HEK293 (cell line): ENCODE results near the gene RHBDF1.

ENCODE experiments used
- CTCF ChIA-PET: fragments of 350-600 bp; formaldehyde crosslinking; extraction: SDS; loops from one replicate; lab custom pipeline; 2021; ENCODE audit warnings: antibody characterized with exemption; lab: Yijun Ruan, JAX
- POLR2A ChIA-PET: fragments of 300-600 bp; formaldehyde crosslinking; extraction: SDS; loops from one replicate; lab custom pipeline; 2020; ENCODE audit warnings: antibody characterized with exemption, inconsistent platforms; lab: Yijun Ruan, JAX
- H3K27ac ChIP-seq: fragments of 200-500 bp; sonication (Bioruptor generic); 2 replicates; pipeline ENCODE4 v1.5.1; 2014; ENCODE audit warnings: low read depth, low read length, control low read depth, inconsistent platforms; ENCODE audit errors: extremely low read depth
- H3K36me3 ChIP-seq, 2 experiments: fragments of 200-500 bp in 1 of 2; sonication (Bioruptor generic) in 1 of 2; 1 replicate in 1 of 2; 2 replicates in 1 of 2; pipeline ENCODE4 v1.5.1; 2014 to 2017; ENCODE audit warnings: inconsistent platforms in 2 of 2, low read length in 2 of 2; ENCODE audit not compliant: control insufficient read depth in 2 of 2, insufficient read depth in 1 of 2
- H3K4me1 ChIP-seq: fragments of 200-500 bp; sonication (Bioruptor generic); 2 replicates; pipeline ENCODE4 v1.5.1; 2014; ENCODE audit warnings: mild to moderate bottlenecking, low read length, inconsistent platforms; ENCODE audit not compliant: control insufficient read depth, insufficient read depth
- H3K4me3 ChIP-seq: 2 replicates; pipeline ENCODE4 v1.5.1; 2011; ENCODE audit warnings: low read depth, mild to moderate bottlenecking, control low read depth, low read length, moderate library complexity
- H3K9me3 ChIP-seq: fragments of 200-500 bp; sonication (Bioruptor generic); 2 replicates; pipeline ENCODE4 v1.5.1; 2014; ENCODE audit warnings: low read depth, low read length, inconsistent platforms; ENCODE audit not compliant: control insufficient read depth, insufficient read depth
- EGR2 ChIP-seq: fragments of 450-650 bp; formaldehyde crosslinking; IDR thresholded peaks from 2 replicates; pipeline ENCODE4 v1.5.1; 2016; ENCODE audit warnings: low read depth, missing biosample characterization, missing genetic modification characterization
- GLI4 ChIP-seq: fragments of 450-650 bp; formaldehyde crosslinking; IDR thresholded peaks from 2 replicates; pipeline ENCODE4 v1.5.1; 2016; ENCODE audit warnings: missing biosample characterization, missing genetic modification characterization
- KLF1 ChIP-seq: fragments of 450-650 bp; formaldehyde crosslinking; IDR thresholded peaks from 2 replicates; pipeline ENCODE4 v1.5.1; 2016; ENCODE audit warnings: missing biosample characterization, missing genetic modification characterization
- MEIS1 ChIP-seq: sonication (generic); formaldehyde crosslinking; IDR thresholded peaks from 2 replicates; pipeline ENCODE4 v1.8.1; 2022; ENCODE audit warnings: missing genetic modification reagents, mild to moderate bottlenecking, borderline replicate concordance
- PRDM1 ChIP-seq: fragments of 450-650 bp; formaldehyde crosslinking; IDR thresholded peaks from 2 replicates; pipeline ENCODE4; 2016; ENCODE audit warnings: missing biosample characterization, missing genetic modification characterization
- ZNF112 ChIP-seq: fragments of 450-650 bp; formaldehyde crosslinking; IDR thresholded peaks from 2 replicates; pipeline ENCODE4 v1.5.0; 2017; ENCODE audit warnings: missing biosample characterization, missing genetic modification characterization
- ZNF138 ChIP-seq: fragments of 450-650 bp; formaldehyde crosslinking; IDR thresholded peaks from 2 replicates; pipeline ENCODE4 v1.5.1; 2016; ENCODE audit warnings: missing biosample characterization, missing genetic modification characterization, borderline replicate concordance
- ZNF26 ChIP-seq: fragments of 450-650 bp; formaldehyde crosslinking; IDR thresholded peaks from 2 replicates; pipeline ENCODE4 v1.5.1; 2016; ENCODE audit warnings: missing biosample characterization, missing genetic modification characterization
- ZNF311 ChIP-seq: fragments of 450-650 bp; formaldehyde crosslinking; IDR thresholded peaks from 2 replicates; pipeline ENCODE4 v1.5.1; 2017; ENCODE audit warnings: missing biosample characterization, missing genetic modification characterization, borderline replicate concordance
- ZNF350 ChIP-seq: fragments of 450-650 bp; formaldehyde crosslinking; IDR thresholded peaks from 2 replicates; pipeline ENCODE4 v1.5.0; 2017; ENCODE audit warnings: missing biosample characterization, mild to moderate bottlenecking, missing genetic modification characterization
- ZNF488 ChIP-seq: fragments of 450-650 bp; formaldehyde crosslinking; IDR thresholded peaks from 2 replicates; pipeline ENCODE4 v1.5.1; 2016; ENCODE audit warnings: missing biosample characterization, missing genetic modification characterization
- ZNF580 ChIP-seq: fragments of 450-650 bp; formaldehyde crosslinking; IDR thresholded peaks from 2 replicates; pipeline ENCODE4 v1.5.1; 2016; ENCODE audit warnings: missing biosample characterization, missing genetic modification characterization
- ZNF623 ChIP-seq: fragments of 450-650 bp; formaldehyde crosslinking; IDR thresholded peaks from 2 replicates; pipeline ENCODE4 v1.5.1; 2016; ENCODE audit warnings: missing biosample characterization, missing genetic modification characterization
- ZNF626 ChIP-seq: fragments of 450-650 bp; sonication (Bioruptor Pico); formaldehyde crosslinking; IDR thresholded peaks from 2 replicates; pipeline ENCODE4 v1.5.1; 2018; ENCODE audit warnings: missing biosample characterization, missing genetic modification characterization, inconsistent platforms
- ZNF785 ChIP-seq: fragments of 450-650 bp; formaldehyde crosslinking; IDR thresholded peaks from 2 replicates; pipeline ENCODE4 v1.5.1; 2016; ENCODE audit warnings: missing biosample characterization, missing genetic modification characterization
- ZNF843 ChIP-seq: fragments of 450-650 bp; formaldehyde crosslinking; IDR thresholded peaks from 2 replicates; pipeline ENCODE4 v1.5.1; 2016; ENCODE audit warnings: missing biosample characterization, missing genetic modification characterization
- ZSCAN4 ChIP-seq: fragments of 450-650 bp; formaldehyde crosslinking; IDR thresholded peaks from 2 replicates; pipeline ENCODE4 v1.5.1; 2017; ENCODE audit warnings: missing biosample characterization, missing genetic modification characterization
- TF ChIP-seq, protein P1 (sequence below): fragments of 450-650 bp; formaldehyde crosslinking; IDR thresholded peaks from 2 replicates; pipeline ENCODE4 v1.5.1; 2016; ENCODE audit warnings: missing biosample characterization, missing genetic modification characterization
- TF ChIP-seq, protein P2 (sequence below): fragments of 450-650 bp; formaldehyde crosslinking; IDR thresholded peaks from 2 replicates; pipeline ENCODE4 v1.5.1; 2016; ENCODE audit warnings: missing biosample characterization, missing genetic modification characterization
- TF ChIP-seq, protein P3 (sequence below): fragments of 450-650 bp; formaldehyde crosslinking; IDR thresholded peaks from 2 replicates; pipeline ENCODE4 v1.5.1; 2016; ENCODE audit warnings: missing biosample characterization, missing genetic modification characterization, low read depth

Gene RHBDF1

DNA sequence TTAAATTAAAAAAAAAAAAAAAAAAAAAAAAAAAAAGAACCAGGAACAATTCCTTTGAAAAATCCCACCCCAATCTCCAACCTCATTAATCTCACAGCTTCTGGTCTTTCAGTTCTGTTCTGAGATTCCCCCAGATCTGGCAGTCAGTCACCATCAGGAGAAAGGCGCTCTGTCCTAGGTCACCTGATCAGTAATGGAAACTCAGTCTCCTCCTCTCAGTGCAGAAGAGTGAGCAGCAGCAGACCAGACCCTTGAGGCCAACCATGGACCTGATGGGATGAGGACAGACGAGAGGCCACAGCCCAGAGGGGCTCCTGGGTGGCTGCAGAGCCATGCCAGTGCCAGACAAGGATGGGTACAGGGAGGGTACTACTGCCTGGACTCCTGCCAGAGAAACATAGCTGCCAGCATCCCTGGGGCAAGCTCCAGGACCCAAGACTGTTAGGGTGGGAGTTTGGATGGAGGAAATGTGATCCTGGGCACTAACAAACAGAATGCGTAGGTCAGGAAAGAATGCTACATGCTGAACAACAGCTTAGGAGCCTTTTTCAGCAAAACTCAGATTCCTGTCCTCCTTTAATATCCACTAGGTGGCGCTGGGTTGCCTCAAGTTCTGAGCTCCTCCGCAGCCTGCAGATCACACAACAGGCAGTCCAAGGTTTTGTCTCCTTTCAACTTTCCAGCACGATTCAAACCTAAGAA, 34.3 kb upstream of the RHBDF1 start (continued):
- no peak for TF ChIP-seq KLF1 (tag by site-specific recombination)
- no peak for TF ChIP-seq MEIS1 (CRISPR knock-in tag)
- TF ChIP-seq ZNF26 (tag by site-specific recombination): no peak
- TF ChIP-seq ZNF785 (tag by site-specific recombination): no peak
- no peak for TF ChIP-seq ZSCAN4 (tag by site-specific recombination)
- no peak for TF ChIP-seq GLI4 (tag by site-specific recombination)
- TF ChIP-seq ZNF580 (tag by site-specific recombination): no peak
- TF ChIP-seq ZNF843 (tag by site-specific recombination): no peak

GRCh38 chr16:105521-105920, 33.1 kb upstream of the RHBDF1 start:
- Histone ChIP-seq H3K4me3 (no peak overlapping the region), H3K36me3 (peaks cover 4 to 46% of the 10 kb centered on the region in 2 experiments; a peak in 2 of 3 replicates), H3K27ac (no peak overlapping the region), H3K9me3 (no peaks in the 10 kb centered on the region), H3K4me1 (no peaks in the 10 kb centered on the region)
- TF ChIP-seq EGR2 (peak; percentile 7; the same call in 1 of the 2 replicates), ZNF112 (tag by site-specific recombination) (no peak)
- CTCF ChIA-PET: interaction anchor here (1.3 to 7.7 kb wide), 7 partner anchors 9 to 257 kb away, joined by 3 to 80 read pairs (median 58); partner anchors contain the start of gene HBQ1
- POLR2A ChIA-PET: no interaction called here

DNA sequence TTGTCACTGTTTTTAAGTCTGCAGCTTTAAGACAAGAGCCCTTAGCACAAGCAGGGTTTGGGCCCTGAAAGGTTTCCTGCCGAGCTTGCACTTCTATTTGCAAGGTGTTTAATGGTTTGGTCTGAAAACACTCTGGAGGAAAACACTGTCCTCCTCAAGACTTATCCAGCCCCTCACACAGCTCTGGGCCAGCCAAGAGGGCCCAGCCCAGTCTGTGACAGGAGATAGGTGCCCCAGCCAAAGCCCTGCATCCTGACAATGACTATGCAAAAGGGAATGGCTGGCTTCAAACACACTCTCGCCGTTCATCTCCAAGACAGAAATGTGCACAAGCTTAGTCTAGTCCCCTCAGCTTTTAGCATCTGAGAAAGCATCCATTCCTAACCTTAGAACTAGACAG, 32.5 kb upstream of the RHBDF1 start:
- ChIA-PET POLR2A (no interaction called here), CTCF (interaction anchor here (1.0 to 7.7 kb wide), 7 partner anchors 8 to 258 kb away, joined by 3 to 80 read pairs (median 58); partner anchors contain the start of gene HBQ1)
- Histone ChIP-seq H3K9me3 (no peaks in the 10 kb centered on the region), H3K27ac (no peak overlapping the region), H3K36me3 (peaks cover 4 to 42% of the 10 kb centered on the region in 2 experiments; a peak in 2 of 3 replicates), H3K4me3 (no peak overlapping the region), H3K4me1 (no peaks in the 10 kb centered on the region)
- TF ChIP-seq ZNF138 (tag by site-specific recombination) (no peak), ZNF626 (tag by site-specific recombination) (no peak), ZNF311 (no peak), ZNF623 (tag by site-specific recombination) (no peak), PRDM1 (tag by site-specific recombination) (no peak), ZNF350 (no peak), ZNF488 (no peak)
- TF ChIP-seq, protein P1, sequence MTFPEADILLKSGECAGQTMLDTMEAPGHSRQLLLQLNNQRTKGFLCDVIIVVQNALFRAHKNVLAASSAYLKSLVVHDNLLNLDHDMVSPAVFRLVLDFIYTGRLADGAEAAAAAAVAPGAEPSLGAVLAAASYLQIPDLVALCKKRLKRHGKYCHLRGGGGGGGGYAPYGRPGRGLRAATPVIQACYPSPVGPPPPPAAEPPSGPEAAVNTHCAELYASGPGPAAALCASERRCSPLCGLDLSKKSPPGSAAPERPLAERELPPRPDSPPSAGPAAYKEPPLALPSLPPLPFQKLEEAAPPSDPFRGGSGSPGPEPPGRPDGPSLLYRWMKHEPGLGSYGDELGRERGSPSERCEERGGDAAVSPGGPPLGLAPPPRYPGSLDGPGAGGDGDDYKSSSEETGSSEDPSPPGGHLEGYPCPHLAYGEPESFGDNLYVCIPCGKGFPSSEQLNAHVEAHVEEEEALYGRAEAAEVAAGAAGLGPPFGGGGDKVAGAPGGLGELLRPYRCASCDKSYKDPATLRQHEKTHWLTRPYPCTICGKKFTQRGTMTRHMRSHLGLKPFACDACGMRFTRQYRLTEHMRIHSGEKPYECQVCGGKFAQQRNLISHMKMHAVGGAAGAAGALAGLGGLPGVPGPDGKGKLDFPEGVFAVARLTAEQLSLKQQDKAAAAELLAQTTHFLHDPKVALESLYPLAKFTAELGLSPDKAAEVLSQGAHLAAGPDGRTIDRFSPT (tag by site-specific recombination): no peak
- TF ChIP-seq, protein P2, sequence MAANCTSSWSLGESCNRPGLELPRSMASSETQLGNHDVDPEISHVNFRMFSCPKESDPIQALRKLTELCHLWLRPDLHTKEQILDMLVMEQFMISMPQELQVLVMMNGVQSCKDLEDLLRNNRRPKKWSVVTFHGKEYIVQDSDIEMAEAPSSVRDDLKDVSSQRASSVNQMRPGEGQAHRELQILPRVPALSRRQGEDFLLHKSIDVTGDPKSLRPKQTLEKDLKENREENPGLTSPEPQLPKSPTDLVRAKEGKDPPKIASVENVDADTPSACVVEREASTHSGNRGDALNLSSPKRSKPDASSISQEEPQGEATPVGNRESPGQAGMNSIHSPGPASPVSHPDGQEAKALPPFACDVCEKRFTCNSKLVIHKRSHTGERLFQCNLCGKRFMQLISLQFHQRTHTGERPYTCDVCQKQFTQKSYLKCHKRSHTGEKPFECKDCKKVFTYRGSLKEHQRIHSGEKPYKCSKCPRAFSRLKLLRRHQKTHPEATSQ (tag by site-specific recombination): no peak
- TF ChIP-seq, protein P3, sequence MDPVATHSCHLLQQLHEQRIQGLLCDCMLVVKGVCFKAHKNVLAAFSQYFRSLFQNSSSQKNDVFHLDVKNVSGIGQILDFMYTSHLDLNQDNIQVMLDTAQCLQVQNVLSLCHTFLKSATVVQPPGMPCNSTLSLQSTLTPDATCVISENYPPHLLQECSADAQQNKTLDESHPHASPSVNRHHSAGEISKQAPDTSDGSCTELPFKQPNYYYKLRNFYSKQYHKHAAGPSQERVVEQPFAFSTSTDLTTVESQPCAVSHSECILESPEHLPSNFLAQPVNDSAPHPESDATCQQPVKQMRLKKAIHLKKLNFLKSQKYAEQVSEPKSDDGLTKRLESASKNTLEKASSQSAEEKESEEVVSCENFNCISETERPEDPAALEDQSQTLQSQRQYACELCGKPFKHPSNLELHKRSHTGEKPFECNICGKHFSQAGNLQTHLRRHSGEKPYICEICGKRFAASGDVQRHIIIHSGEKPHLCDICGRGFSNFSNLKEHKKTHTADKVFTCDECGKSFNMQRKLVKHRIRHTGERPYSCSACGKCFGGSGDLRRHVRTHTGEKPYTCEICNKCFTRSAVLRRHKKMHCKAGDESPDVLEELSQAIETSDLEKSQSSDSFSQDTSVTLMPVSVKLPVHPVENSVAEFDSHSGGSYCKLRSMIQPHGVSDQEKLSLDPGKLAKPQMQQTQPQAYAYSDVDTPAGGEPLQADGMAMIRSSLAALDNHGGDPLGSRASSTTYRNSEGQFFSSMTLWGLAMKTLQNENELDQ (tag by site-specific recombination): no peak
